Nephron (organoid): ENCODE measurements around the gene OR2G3.
A peak's percentile ranks its signal among the peaks of the same experiment; 100 is the strongest.

Experiments
- H3K27ac Mint-ChIP-seq, 3 experiments: 2 replicates each; pipeline ENCODE4 v1.8.0; 2020; ENCODE audit warnings: mixed read lengths in 3 of 3, mild to moderate bottlenecking in 2 of 3, moderate library complexity in 1 of 3
- H3K27me3 Mint-ChIP-seq: 2 replicates; pipeline ENCODE4 v1.8.0; 2021; ENCODE audit warnings: low read depth, mild to moderate bottlenecking, moderate library complexity, mixed read lengths
- H3K36me3 Mint-ChIP-seq: 2 replicates; pipeline ENCODE4 v1.8.0; 2020; ENCODE audit warnings: low read depth, mixed read lengths
- H3K4me1 Mint-ChIP-seq: 2 replicates; pipeline ENCODE4 v1.8.0; 2020; ENCODE audit warnings: mixed read lengths
- H3K4me3 Mint-ChIP-seq, 3 experiments: 2 replicates each; pipeline ENCODE4 v1.8.0; 2020; ENCODE audit warnings: mild to moderate bottlenecking in 3 of 3, mixed read lengths in 3 of 3, moderate library complexity in 2 of 3
- H3K9me3 Mint-ChIP-seq: 2 replicates; pipeline ENCODE4 v1.8.0; 2020; ENCODE audit warnings: mixed read lengths
- TF ChIP-seq, protein P1 (sequence below), 3 experiments: fragments of 200-600 bp; sonication (generic); IDR thresholded peaks; one replicate each; pipeline ENCODE4 v1.5.0; 2021; ENCODE audit warnings: antibody characterized with exemption in 3 of 3; ENCODE audit not compliant: unreplicated experiment in 3 of 3

Gene OR2G3

GRCh38 chr1:247576514-247576913 is 28.9 kb upstream of the OR2G3 start:
- Mint-ChIP-seq H3K9me3 (peaks cover 7% of the 10 kb centered on the region), H3K27me3 (no peaks in the 10 kb centered on the region), H3K4me1 (no peaks in the 10 kb centered on the region), H3K27ac (no peak overlapping the region), H3K4me3 (no peak overlapping the region), H3K36me3 (no peaks in the 10 kb centered on the region)
- TF ChIP-seq, protein P1, sequence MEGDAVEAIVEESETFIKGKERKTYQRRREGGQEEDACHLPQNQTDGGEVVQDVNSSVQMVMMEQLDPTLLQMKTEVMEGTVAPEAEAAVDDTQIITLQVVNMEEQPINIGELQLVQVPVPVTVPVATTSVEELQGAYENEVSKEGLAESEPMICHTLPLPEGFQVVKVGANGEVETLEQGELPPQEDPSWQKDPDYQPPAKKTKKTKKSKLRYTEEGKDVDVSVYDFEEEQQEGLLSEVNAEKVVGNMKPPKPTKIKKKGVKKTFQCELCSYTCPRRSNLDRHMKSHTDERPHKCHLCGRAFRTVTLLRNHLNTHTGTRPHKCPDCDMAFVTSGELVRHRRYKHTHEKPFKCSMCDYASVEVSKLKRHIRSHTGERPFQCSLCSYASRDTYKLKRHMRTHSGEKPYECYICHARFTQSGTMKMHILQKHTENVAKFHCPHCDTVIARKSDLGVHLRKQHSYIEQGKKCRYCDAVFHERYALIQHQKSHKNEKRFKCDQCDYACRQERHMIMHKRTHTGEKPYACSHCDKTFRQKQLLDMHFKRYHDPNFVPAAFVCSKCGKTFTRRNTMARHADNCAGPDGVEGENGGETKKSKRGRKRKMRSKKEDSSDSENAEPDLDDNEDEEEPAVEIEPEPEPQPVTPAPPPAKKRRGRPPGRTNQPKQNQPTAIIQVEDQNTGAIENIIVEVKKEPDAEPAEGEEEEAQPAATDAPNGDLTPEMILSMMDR (IDR thresholded peaks at IDR 0.05; ENCODE audit: unreplicated experiment in 3 of 3), result peak; percentile 31 to 58 (median 37)

DNA sequence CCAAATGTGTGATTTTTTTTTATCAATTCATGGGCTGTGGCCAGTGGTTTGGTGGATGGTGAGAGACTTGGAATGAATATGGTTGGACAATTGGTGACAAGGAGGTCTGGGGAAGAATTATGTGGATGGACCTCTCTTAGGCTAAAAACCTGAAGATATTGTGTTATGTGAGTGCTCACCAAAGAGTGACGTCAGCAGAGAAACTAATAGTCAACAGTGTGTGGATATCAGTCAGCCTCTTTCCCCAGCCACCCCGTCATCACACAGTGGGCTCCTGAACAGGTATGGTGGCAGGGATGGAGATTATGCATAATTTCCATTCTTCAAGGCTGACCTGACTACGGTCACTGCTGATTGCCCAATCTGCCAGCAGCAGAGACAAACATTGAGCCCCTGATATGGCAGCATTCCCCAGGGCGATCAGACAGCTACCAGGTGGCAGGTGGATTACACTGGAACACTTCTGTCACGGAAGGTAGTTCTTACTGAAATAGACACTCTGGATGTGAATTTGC is 26.4 kb upstream of the OR2G3 start:
- no peaks in the 10 kb centered on the region for H3K27me3 Mint-ChIP-seq
- TF ChIP-seq, protein P1 (IDR thresholded peaks at IDR 0.05; ENCODE audit: unreplicated experiment in 3 of 3), result no peak
- no peaks in the 10 kb centered on the region for H3K4me1 Mint-ChIP-seq
- no peaks in the 10 kb centered on the region for H3K36me3 Mint-ChIP-seq
- no peak overlapping the region for H3K27ac Mint-ChIP-seq
- no peak overlapping the region for H3K4me3 Mint-ChIP-seq
- H3K9me3 Mint-ChIP-seq, result no peaks in the 10 kb centered on the region

DNA sequence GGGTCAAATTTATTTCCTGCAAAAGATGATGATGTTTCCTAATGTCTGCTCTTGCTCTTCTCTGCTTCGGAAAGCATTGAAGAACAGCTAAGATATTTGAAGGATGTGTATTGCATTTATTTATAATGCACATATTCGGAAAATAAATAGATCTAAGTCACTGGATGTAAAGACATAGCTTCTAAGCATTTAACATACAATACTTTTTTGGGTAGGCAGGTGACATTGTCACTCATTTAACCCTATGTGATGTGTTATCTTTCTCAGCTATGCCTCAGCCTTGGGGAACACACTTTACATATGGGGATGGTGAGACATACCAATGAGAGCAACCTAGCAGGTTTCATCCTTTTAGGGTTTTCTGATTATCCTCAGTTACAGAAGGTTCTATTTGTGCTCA is 17.3 kb upstream of the OR2G3 start, which contains the start of gene OR2G2:
TSS of gene OR2G2 (plus strand) at position 301 of the 400 bp plus-strand sequence. CDS start at position 301, 0 bp downstream.
- Mint-ChIP-seq H3K27me3 (no peaks in the 10 kb centered on the region), H3K27ac (no peak within 1 kb of the TSS), H3K4me1 (no peaks in the 10 kb centered on the region), H3K9me3 (peaks cover 3% of the 10 kb centered on the region), H3K36me3 (no peaks in the 10 kb centered on the region), H3K4me3 (no peak within 1 kb of the TSS)
- TF ChIP-seq, protein P1 (IDR thresholded peaks at IDR 0.05; ENCODE audit: unreplicated experiment in 3 of 3), result no peak

- Mint-ChIP-seq H3K4me3 (no peak overlapping the region), H3K27ac (no peak overlapping the region)
Measured at GRCh38 chr1:247613405-247613804, 8.0 kb downstream of the OR2G3 start.

DNA sequence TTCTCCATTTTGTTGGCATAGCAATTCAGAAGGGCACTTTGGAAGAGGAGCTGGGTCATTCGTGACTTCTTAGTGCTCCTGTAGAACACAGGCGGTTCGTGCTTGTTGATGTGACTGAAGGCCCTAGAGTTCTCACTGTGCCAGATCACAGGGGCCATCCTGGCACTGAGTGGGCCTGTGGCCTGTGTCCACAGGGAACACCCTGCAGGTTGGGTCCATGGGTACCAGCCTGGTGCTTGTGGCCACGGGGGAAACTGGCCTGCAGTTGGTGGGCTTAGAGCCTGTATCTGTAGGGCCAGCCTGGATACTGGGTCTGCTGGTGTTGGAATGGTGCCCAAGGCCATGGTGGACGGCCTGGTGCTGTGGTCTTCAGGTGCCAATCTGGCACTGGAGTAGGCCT is 9.2 kb downstream of the OR2G3 start:
- Mint-ChIP-seq H3K4me1 (no peaks in the 10 kb centered on the region), H3K27ac (no peak overlapping the region), H3K27me3 (no peaks in the 10 kb centered on the region), H3K9me3 (peaks cover 12% of the 10 kb centered on the region), H3K36me3 (no peaks in the 10 kb centered on the region), H3K4me3 (no peak overlapping the region)
- TF ChIP-seq, protein P1 (IDR thresholded peaks at IDR 0.05; ENCODE audit: unreplicated experiment in 3 of 3), result no peak

More at GRCh38 chr1:247613405-247613804, 8.0 kb downstream of the OR2G3 start:
- TF ChIP-seq, protein P1 (IDR thresholded peaks at IDR 0.05; ENCODE audit: unreplicated experiment in 3 of 3), result no peak
- Mint-ChIP-seq H3K4me1 (no peaks in the 10 kb centered on the region), H3K27me3 (no peaks in the 10 kb centered on the region), H3K36me3 (no peaks in the 10 kb centered on the region), H3K9me3 (peaks cover 14% of the 10 kb centered on the region)

DNA sequence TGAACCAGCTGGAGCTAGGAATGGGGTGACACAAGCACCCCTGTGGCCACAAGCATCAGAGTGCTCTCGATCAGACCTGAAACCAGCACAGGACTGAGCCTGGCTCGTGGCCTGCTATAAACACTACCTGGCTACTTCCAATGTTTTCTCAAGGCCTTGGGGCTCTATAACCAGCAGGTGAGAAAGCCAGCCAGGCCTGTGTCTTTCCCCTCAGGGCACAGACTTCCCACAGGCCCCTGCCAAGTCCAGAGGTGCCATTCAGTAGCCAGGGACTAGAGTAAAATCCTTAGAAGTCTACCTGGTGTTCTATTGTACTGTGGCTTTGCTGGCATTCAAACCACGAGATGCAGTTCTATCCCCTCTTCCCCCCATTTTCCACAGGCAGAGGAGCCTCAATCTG is 22.6 kb downstream of the OR2G3 start:
- H3K9me3 Mint-ChIP-seq, result peaks cover 10% of the 10 kb centered on the region
- H3K4me1 Mint-ChIP-seq, result no peaks in the 10 kb centered on the region
- H3K27ac Mint-ChIP-seq, result no peak overlapping the region
- no peak overlapping the region for H3K4me3 Mint-ChIP-seq
- H3K36me3 Mint-ChIP-seq, result no peaks in the 10 kb centered on the region
- H3K27me3 Mint-ChIP-seq, result peaks cover 3% of the 10 kb centered on the region
- TF ChIP-seq, protein P1 (IDR thresholded peaks at IDR 0.05; ENCODE audit: unreplicated experiment in 3 of 3), result no peak
